Panc1 (cell line): ENCODE results near the gene NTNG2. TPM values are rescaled to one million over a fixed set of nuclear protein-coding genes. Genes with fewer than 3 reads are reported as not detected.

ENCODE experiments used
- ATAC-seq: fragments of 200-7000 bp; cut with Tn5 transposase; 2 replicates; pipeline ENCODE4 v1.9.1; 2020; ENCODE audit warnings: mild to moderate bottlenecking, moderate library complexity
- BruUV-seq: library from RNA; stranded (reverse); fragments of 400-500 nt; replicated peaks from 2 replicates; lab custom pipeline; 2021; lab: Mats Ljungman, UMichigan
- CTCF ChIA-PET: fragments of 300-600 bp; sonication (Branson Sonifier 250); formaldehyde crosslinking; loops from one replicate; lab custom pipeline; 2022; ENCODE audit warnings: antibody characterized with exemption; lab: Charles Lee
- POLR2A ChIA-PET: fragments of 300-600 bp; sonication (Branson Sonifier 250); formaldehyde crosslinking; loops from one replicate; lab custom pipeline; 2022; ENCODE audit warnings: antibody characterized with exemption; lab: Charles Lee
- DNase-seq: peaks from one replicate; pipeline ENCODE4 v3.0.0-alpha.2; 2010; ENCODE audit warnings: low read depth, low spot score
- H3K27ac ChIP-seq: 2 replicates; pipeline ENCODE4 v1.5.1; 2011; ENCODE audit warnings: mild to moderate bottlenecking, low read length, inconsistent platforms
- H3K27me3 ChIP-seq: fragments of 200-500 bp; sonication (Bioruptor generic); 2 replicates; pipeline ENCODE4 v1.6.0; 2014; ENCODE audit warnings: low read length, inconsistent platforms; ENCODE audit not compliant: control insufficient read depth, insufficient read depth
- H3K36me3 ChIP-seq: fragments of 200-500 bp; sonication (Bioruptor generic); 2 replicates; pipeline ENCODE4 v1.5.1; 2014; ENCODE audit warnings: inconsistent platforms, mild to moderate bottlenecking, low read length, moderate library complexity; ENCODE audit not compliant: control insufficient read depth, insufficient read depth
- H3K4me1 ChIP-seq: 2 replicates; pipeline ENCODE4 v1.5.1; 2011; ENCODE audit warnings: inconsistent platforms, mild to moderate bottlenecking, low read length, moderate library complexity; ENCODE audit not compliant: control insufficient read depth, insufficient read depth
- H3K4me3 ChIP-seq, 2 experiments: 2 replicates each; pipeline ENCODE4 v1.5.1; 2011 to 2012; ENCODE audit warnings: low read depth in 2 of 2, low read length in 2 of 2, mild to moderate bottlenecking in 2 of 2, inconsistent platforms in 1 of 2, moderate library complexity in 1 of 2
- H3K9me3 ChIP-seq: fragments of 200-500 bp; sonication (Bioruptor generic); 2 replicates; pipeline ENCODE4 v1.5.1; 2014; ENCODE audit warnings: low read depth, mild to moderate bottlenecking, inconsistent platforms, low read length, moderate library complexity; ENCODE audit not compliant: control insufficient read depth, insufficient read depth
- POLR2AphosphoS5 ChIP-seq: IDR thresholded peaks from 2 replicates; pipeline ENCODE4 v1.6.1; 2012; ENCODE audit warnings: mild to moderate bottlenecking, low read depth, low read length, moderate library complexity
- SIN3A ChIP-seq: IDR thresholded peaks from 2 replicates; pipeline ENCODE4 v1.6.1; 2012; ENCODE audit warnings: low read depth, mild to moderate bottlenecking, low read length, moderate library complexity, borderline replicate concordance; ENCODE audit not compliant: insufficient read depth
- TCF7L2 ChIP-seq: IDR thresholded peaks from 2 replicates; pipeline ENCODE4 v1.6.1; 2011; ENCODE audit warnings: mild to moderate bottlenecking, low read depth, low read length, inconsistent platforms
- in situ Hi-C: cut with HindIII; loops from 2 replicates; pipeline ENCODE4 v1.10.0; 2016; ENCODE audit warnings: low sequenced_read_pairs, low pct_unique_long_range_greater_than_20kb
- intact Hi-C: fragments of 100-400 bp; cut with micrococcal nuclease; formaldehyde crosslinking; loops from one replicate; pipeline ENCODE4 v1.10.0; 2022; ENCODE audit not compliant: unreplicated experiment
- total RNA-seq: library from RNA; stranded (reverse); gene quantifications from one replicate; pipeline ENCODE4 v1.2.1, GENCODE V29; 2021; ENCODE audit not compliant: unreplicated experiment
- TF ChIP-seq, protein P1 (sequence below), 2 experiments: IDR thresholded peaks; 2 replicates each; pipeline ENCODE4 v1.6.1; 2011 to 2012; ENCODE audit warnings: low read depth in 2 of 2, control low read depth in 1 of 2, low read length in 1 of 2, mild to moderate bottlenecking in 1 of 2, moderate library complexity in 1 of 2; ENCODE audit not compliant: insufficient read depth in 1 of 2
- TF ChIP-seq, protein P2 (sequence below): fragments of 450-650 bp; IDR thresholded peaks from 2 replicates; pipeline ENCODE4 v1.5.1; 2017; ENCODE audit warnings: mild to moderate bottlenecking

Gene NTNG2
- total RNA-seq, 1 experiment from 2014 or later = 5.1 TPM

DNA sequence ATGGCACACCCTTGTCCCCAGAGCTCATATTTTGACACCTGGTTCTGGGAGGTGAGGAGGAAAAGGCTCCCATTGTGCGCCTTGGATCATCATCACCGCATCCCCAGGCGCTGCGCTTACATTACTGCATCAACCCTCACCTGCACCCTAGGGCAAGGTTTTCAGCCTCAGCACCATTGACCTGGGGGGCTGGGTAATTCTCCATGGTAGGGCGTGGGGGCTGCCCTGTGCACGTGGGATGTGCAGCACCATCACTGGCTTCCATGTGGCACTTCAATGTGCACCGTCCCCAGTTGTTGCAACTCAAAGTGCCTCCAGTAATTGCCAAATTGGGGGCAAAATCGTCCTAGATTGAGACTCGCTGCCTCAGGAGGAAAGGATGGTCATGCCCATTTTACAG is 83.6 kb downstream of the NTNG2 start:
- DNase-seq (no peak), ATAC-seq (no peak)
- Histone ChIP-seq H3K4me3 (no peak overlapping the region), H3K27ac (no peak overlapping the region), H3K9me3 (no peaks in the 10 kb centered on the region), H3K36me3 (no peaks in the 10 kb centered on the region), H3K4me1 (no peaks in the 10 kb centered on the region; the same call in none of the 2 replicates), H3K27me3 (no peaks in the 10 kb centered on the region)
- in situ Hi-C loops = no loop called here
- intact Hi-C loops = no loop called here
- CTCF ChIA-PET = no interaction called here
- no TSS peak for BruUV-seq
- POLR2A ChIA-PET = no interaction called here
- TF ChIP-seq TCF7L2 = no peak
- TF ChIP-seq, protein P1, sequence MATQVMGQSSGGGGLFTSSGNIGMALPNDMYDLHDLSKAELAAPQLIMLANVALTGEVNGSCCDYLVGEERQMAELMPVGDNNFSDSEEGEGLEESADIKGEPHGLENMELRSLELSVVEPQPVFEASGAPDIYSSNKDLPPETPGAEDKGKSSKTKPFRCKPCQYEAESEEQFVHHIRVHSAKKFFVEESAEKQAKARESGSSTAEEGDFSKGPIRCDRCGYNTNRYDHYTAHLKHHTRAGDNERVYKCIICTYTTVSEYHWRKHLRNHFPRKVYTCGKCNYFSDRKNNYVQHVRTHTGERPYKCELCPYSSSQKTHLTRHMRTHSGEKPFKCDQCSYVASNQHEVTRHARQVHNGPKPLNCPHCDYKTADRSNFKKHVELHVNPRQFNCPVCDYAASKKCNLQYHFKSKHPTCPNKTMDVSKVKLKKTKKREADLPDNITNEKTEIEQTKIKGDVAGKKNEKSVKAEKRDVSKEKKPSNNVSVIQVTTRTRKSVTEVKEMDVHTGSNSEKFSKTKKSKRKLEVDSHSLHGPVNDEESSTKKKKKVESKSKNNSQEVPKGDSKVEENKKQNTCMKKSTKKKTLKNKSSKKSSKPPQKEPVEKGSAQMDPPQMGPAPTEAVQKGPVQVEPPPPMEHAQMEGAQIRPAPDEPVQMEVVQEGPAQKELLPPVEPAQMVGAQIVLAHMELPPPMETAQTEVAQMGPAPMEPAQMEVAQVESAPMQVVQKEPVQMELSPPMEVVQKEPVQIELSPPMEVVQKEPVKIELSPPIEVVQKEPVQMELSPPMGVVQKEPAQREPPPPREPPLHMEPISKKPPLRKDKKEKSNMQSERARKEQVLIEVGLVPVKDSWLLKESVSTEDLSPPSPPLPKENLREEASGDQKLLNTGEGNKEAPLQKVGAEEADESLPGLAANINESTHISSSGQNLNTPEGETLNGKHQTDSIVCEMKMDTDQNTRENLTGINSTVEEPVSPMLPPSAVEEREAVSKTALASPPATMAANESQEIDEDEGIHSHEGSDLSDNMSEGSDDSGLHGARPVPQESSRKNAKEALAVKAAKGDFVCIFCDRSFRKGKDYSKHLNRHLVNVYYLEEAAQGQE (IDR thresholded peaks at IDR 0.05; ENCODE audit: insufficient read depth in 1 of 2, low read depth in 2 of 2, low read length in 1 of 2) = no peak
- TF ChIP-seq POLR2AphosphoS5 = no peak
- TF ChIP-seq SIN3A = no peak

DNA sequence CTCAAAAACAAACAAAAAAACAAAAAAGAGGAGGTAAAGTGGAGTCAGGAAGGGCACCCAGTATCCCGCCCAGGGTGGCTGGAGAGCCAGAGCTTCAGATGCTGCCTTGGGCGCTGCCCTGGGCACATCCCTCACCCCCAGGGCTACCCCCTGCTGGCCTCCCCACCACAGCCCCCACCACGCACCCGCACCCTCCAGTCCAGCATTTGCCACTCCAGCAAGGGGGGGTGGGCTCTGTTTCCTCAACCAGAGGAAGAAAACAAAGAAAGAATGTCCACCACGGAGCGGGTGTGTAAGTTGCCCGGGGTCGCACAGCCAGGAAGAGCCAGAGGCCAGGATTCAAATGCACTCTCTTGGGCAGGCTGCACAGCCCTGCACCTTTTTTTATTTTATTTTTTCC is 86.1 kb downstream of the NTNG2 start:
- H3K27me3 ChIP-seq = no peaks in the 10 kb centered on the region
- POLR2A ChIA-PET = no interaction called here
- H3K36me3 ChIP-seq = no peaks in the 10 kb centered on the region
- CTCF ChIA-PET = no interaction called here
- in situ Hi-C loops = no loop called here
- no peak overlapping the region for H3K4me3 ChIP-seq
- BruUV-seq = no TSS peak
- ATAC-seq (no peak), DNase-seq (no peak)
- H3K9me3 ChIP-seq = no peaks in the 10 kb centered on the region
- no peak overlapping the region for H3K27ac ChIP-seq
- intact Hi-C loops = no loop called here
- H3K4me1 ChIP-seq = no peaks in the 10 kb centered on the region; the same call in 1 of the 2 replicates
- TF ChIP-seq TCF7L2 (no peak), POLR2AphosphoS5 (no peak), SIN3A (no peak)
- TF ChIP-seq, protein P2, sequence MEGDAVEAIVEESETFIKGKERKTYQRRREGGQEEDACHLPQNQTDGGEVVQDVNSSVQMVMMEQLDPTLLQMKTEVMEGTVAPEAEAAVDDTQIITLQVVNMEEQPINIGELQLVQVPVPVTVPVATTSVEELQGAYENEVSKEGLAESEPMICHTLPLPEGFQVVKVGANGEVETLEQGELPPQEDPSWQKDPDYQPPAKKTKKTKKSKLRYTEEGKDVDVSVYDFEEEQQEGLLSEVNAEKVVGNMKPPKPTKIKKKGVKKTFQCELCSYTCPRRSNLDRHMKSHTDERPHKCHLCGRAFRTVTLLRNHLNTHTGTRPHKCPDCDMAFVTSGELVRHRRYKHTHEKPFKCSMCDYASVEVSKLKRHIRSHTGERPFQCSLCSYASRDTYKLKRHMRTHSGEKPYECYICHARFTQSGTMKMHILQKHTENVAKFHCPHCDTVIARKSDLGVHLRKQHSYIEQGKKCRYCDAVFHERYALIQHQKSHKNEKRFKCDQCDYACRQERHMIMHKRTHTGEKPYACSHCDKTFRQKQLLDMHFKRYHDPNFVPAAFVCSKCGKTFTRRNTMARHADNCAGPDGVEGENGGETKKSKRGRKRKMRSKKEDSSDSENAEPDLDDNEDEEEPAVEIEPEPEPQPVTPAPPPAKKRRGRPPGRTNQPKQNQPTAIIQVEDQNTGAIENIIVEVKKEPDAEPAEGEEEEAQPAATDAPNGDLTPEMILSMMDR = no peak
- TF ChIP-seq, protein P1 (IDR thresholded peaks at IDR 0.05; ENCODE audit: insufficient read depth in 1 of 2, low read depth in 2 of 2, low read length in 1 of 2) = no peak
